GM19395 (cell line): ENCODE results near the gene CNKSR1.

Experiments
- ATAC-seq: cut with Tn5 transposase; IDR thresholded peaks from one replicate; pipeline ENCODE4 v1.9.1; 2021; ENCODE audit warnings: mild to moderate bottlenecking, moderate library complexity; ENCODE audit not compliant: unreplicated experiment

Gene CNKSR1

GRCh38 chr1:26182383-26182696 is 5.0 kb downstream of the CNKSR1 start:
- ATAC-seq, result no peak

- no peak for ATAC-seq
These were observed 6.8 kb downstream of the CNKSR1 start for GRCh38 chr1:26184086-26184485.

GRCh38 chr1:26184883-26185282 is 7.6 kb downstream of the CNKSR1 start:
- ATAC-seq, result no peak

- ATAC-seq, result no peak
These were observed 10.6 kb downstream of the CNKSR1 start for GRCh38 chr1:26187882-26188281.

- ATAC-seq, result no peak
These were observed 11.2 kb downstream of the CNKSR1 start for GRCh38 chr1:26188477-26188876.

GRCh38 chr1:26189331-26189730 is 12.0 kb downstream of the CNKSR1 start:
- no peak for ATAC-seq

- ATAC-seq, result no peak
These were observed 12.5 kb downstream of the CNKSR1 start for GRCh38 chr1:26189751-26190275.

- no peak for ATAC-seq
These were observed 13.2 kb downstream of the CNKSR1 start, which contains the start of gene CATSPER4 for GRCh38 chr1:26190373-26190987. CATSPER4 (plus strand) TSS chr1:26190602; CDS start chr1:26190628, 26 bp downstream.

GRCh38 chr1:26191739-26192138 is 14.4 kb downstream of the CNKSR1 start:
- ATAC-seq, result no peak

- no peak for ATAC-seq
These were observed 18.5 kb downstream of the CNKSR1 start for GRCh38 chr1:26195805-26196204.

- ATAC-seq, result no peak
These were observed 20.0 kb downstream of the CNKSR1 start for GRCh38 chr1:26197301-26197700.

- no peak for ATAC-seq
These were observed 20.5 kb downstream of the CNKSR1 start for GRCh38 chr1:26197813-26198212.

- ATAC-seq, result no peak
These were observed 23.1 kb downstream of the CNKSR1 start for GRCh38 chr1:26200413-26200812.

GRCh38 chr1:26203642-26204318 is 26.5 kb downstream of the CNKSR1 start:
- no peak for ATAC-seq

- no peak for ATAC-seq
These were observed 33.0 kb downstream of the CNKSR1 start for GRCh38 chr1:26210147-26210870.

- no peak for ATAC-seq
These were observed 35.4 kb downstream of the CNKSR1 start for GRCh38 chr1:26212726-26213125.

- ATAC-seq, result no peak
These were observed 36.1 kb downstream of the CNKSR1 start for GRCh38 chr1:26213335-26213905.

GRCh38 chr1:26215246-26215645 is 38.0 kb downstream of the CNKSR1 start:
- ATAC-seq, result no peak

GRCh38 chr1:26218906-26219494 is 41.7 kb downstream of the CNKSR1 start:
- no peak for ATAC-seq

GRCh38 chr1:26220199-26220912 is 43.1 kb downstream of the CNKSR1 start:
- no peak for ATAC-seq

GRCh38 chr1:26221094-26221493 is 43.8 kb downstream of the CNKSR1 start:
- ATAC-seq, result no peak
